HG03442 (cell line): ENCODE measurements around the gene GJB1.
"Not testable (repeated sequence)": the region's sequence is repeated elsewhere in the genome, so short reads cannot be mapped to it uniquely, and the experiment has no call there.

Experiments used
- ATAC-seq: cut with Tn5 transposase; IDR thresholded peaks from one replicate; pipeline ENCODE4 v1.9.1; 2021; ENCODE audit warnings: mild to moderate bottlenecking, moderate library complexity; ENCODE audit not compliant: unreplicated experiment

The GJB1 gene

GRCh38 chrX:71254092-71254963 lies 31.3 kb downstream of the GJB1 start, which contains the start of gene ZMYM3:
ZMYM3 (minus strand) TSS chrX:71254140; CDS start chrX:71253255, 885 bp downstream.
- peak; percentile 77 for ATAC-seq

GRCh38 chrX:71256051-71256450 lies 33.0 kb downstream of the GJB1 start:
- ATAC-seq = no peak

GRCh38 chrX:71256856-71257255 lies 33.8 kb downstream of the GJB1 start:
- ATAC-seq = no peak

- ATAC-seq = not testable (repeated sequence)
Observed at GRCh38 chrX:71268624-71269023, 45.6 kb downstream of the GJB1 start.

- ATAC-seq = no peak
Observed at GRCh38 chrX:71269801-71270395, 46.9 kb downstream of the GJB1 start.

GRCh38 chrX:71272313-71272712 lies 49.3 kb downstream of the GJB1 start:
- not testable (repeated sequence) for ATAC-seq
